H1 (cell line): Measurements from ENCODE around the gene KCND3. TPM values are rescaled to one million over a fixed set of nuclear protein-coding genes. Genes with fewer than 3 reads are reported as not detected.

Experiments used
- CTCF ChIA-PET: fragments of 300-600 bp; sonication (Branson Sonifier 250); formaldehyde crosslinking; loops from one replicate; lab custom pipeline; 2021; ENCODE audit not compliant: partially characterized antibody; lab: Charles Lee
- POLR2A ChIA-PET: fragments of 300-600 bp; sonication (Branson Sonifier 250); formaldehyde crosslinking; loops from one replicate; lab custom pipeline; 2021; ENCODE audit warnings: inconsistent platforms; ENCODE audit not compliant: partially characterized antibody; lab: Charles Lee
- DNase-seq, 2 experiments: peaks; one replicate each; pipeline versions ENCODE4 v3.0.0 to v3.0.0-alpha.2; 2010 to 2022; ENCODE audit warnings: low spot score in 2 of 2, low read depth in 1 of 2, mixed read lengths in 1 of 2
- FAIRE-seq: peaks from 2 replicates; lab custom pipeline; 2011; peaks lifted over from hg19 to GRCh38; lab: Jason Lieb, UNC
- H2AFZ ChIP-seq: 2 replicates; pipeline ENCODE4 v1.8.1; 2012; ENCODE audit warnings: low read length, inconsistent platforms
- H2AK5ac ChIP-seq: 2 replicates; pipeline ENCODE4 v1.6.1; 2013; ENCODE audit warnings: low read depth, low read length
- H2BK120ac ChIP-seq: replicated peaks from 2 replicates; pipeline ENCODE3; 2013; ENCODE audit warnings: low read depth, low read length, inconsistent platforms
- H2BK12ac ChIP-seq: 2 replicates; pipeline ENCODE4 v1.6.1; 2013; ENCODE audit warnings: low read depth, low read length
- H2BK15ac ChIP-seq: 2 replicates; pipeline ENCODE4 v1.6.1; 2013; ENCODE audit warnings: low read length
- H2BK20ac ChIP-seq: 2 replicates; pipeline ENCODE4 v1.6.1; 2013; ENCODE audit warnings: low read length
- H2BK5ac ChIP-seq: 2 replicates; pipeline ENCODE4 v1.6.1; 2013; ENCODE audit warnings: low read depth, low read length
- H3K14ac ChIP-seq: 2 replicates; pipeline ENCODE4 v1.6.1; 2013; ENCODE audit warnings: inconsistent platforms; ENCODE audit not compliant: insufficient read length
- H3K18ac ChIP-seq: 2 replicates; pipeline ENCODE4 v1.6.1; 2013; ENCODE audit warnings: low read length; ENCODE audit errors: extremely low read depth
- H3K23ac ChIP-seq: 2 replicates; pipeline ENCODE4 v1.6.1; 2013; ENCODE audit warnings: inconsistent platforms; ENCODE audit not compliant: insufficient read length
- H3K23me2 ChIP-seq: 2 replicates; pipeline ENCODE4 v1.6.1; 2013; ENCODE audit warnings: low read depth, low read length
- H3K27ac ChIP-seq: 2 replicates; pipeline ENCODE4 v1.6.1; 2011; ENCODE audit warnings: low read depth, low read length, inconsistent platforms
- H3K27me3 ChIP-seq, 4 experiments: replicated peaks in 1 of 4; 1 replicate in 1 of 4; 2 replicates in 3 of 4; pipeline versions ENCODE4 v1.6.1 to v1.8.1; 2011 to 2013; ENCODE audit warnings: low read length in 3 of 4, mild to moderate bottlenecking in 3 of 4, inconsistent platforms in 2 of 4, mixed read lengths in 2 of 4, moderate library complexity in 1 of 4; ENCODE audit not compliant: control insufficient read depth in 3 of 4, insufficient read depth in 3 of 4; ENCODE audit errors: extremely low read depth in 1 of 4
- H3K36me3 ChIP-seq, 4 experiments: 2 replicates each; pipeline versions ENCODE4 v1.6.1 to v1.8.1; 2011 to 2013; ENCODE audit warnings: mild to moderate bottlenecking in 4 of 4, low read length in 3 of 4, moderate library complexity in 2 of 4, control low read depth in 1 of 4, inconsistent platforms in 1 of 4; ENCODE audit not compliant: insufficient read depth in 4 of 4, control insufficient read depth in 2 of 4
- H3K4ac ChIP-seq: replicated peaks from 2 replicates; pipeline ENCODE3; 2013; ENCODE audit warnings: low read length, low read depth, mixed read lengths, inconsistent platforms; ENCODE audit not compliant: insufficient read length
- H3K4me1 ChIP-seq, 4 experiments: replicated peaks in 1 of 4; 1 replicate in 1 of 4; 2 replicates in 3 of 4; pipeline versions ENCODE4 v1.6.1 to v1.8.1; 2011 to 2013; ENCODE audit warnings: low read length in 3 of 4, inconsistent platforms in 2 of 4, mixed read lengths in 1 of 4; ENCODE audit not compliant: insufficient read depth in 4 of 4, control insufficient read depth in 3 of 4
- H3K4me2 ChIP-seq, 2 experiments: 2 replicates each; pipeline versions ENCODE4 v1.6.1 to v1.8.1; 2011 to 2013; ENCODE audit warnings: low read depth in 2 of 2, low read length in 2 of 2, control low read depth in 1 of 2, inconsistent platforms in 1 of 2, mild to moderate bottlenecking in 1 of 2; ENCODE audit not compliant: insufficient read depth in 1 of 2
- H3K4me3 ChIP-seq, 4 experiments: fragments of 200-600, 300-600 bp in 1 of 4; sonication (generic), shearing (Covaris generic), sonication (Bioruptor Twin) in 1 of 4; 2 replicates each; pipeline versions ENCODE4 v1.5.1 to v1.8.1; 2011 to 2016; ENCODE audit warnings: low read length in 4 of 4, low read depth in 3 of 4, control low read depth in 2 of 4, inconsistent platforms in 2 of 4, mild to moderate bottlenecking in 2 of 4, mixed read lengths in 1 of 4, moderate library complexity in 1 of 4; ENCODE audit not compliant: insufficient read depth in 2 of 4; ENCODE audit errors: extremely low read depth in 1 of 4
- H3K56ac ChIP-seq: replicated peaks from 2 replicates; pipeline ENCODE3; 2013; ENCODE audit warnings: low read depth, mild to moderate bottlenecking, mixed read lengths, low read length, inconsistent platforms; ENCODE audit not compliant: insufficient read length
- H3K79me1 ChIP-seq: 2 replicates; pipeline ENCODE4 v1.6.1; 2013; ENCODE audit warnings: low read depth, low read length, control low read depth
- H3K79me2 ChIP-seq, 2 experiments: 2 replicates each; pipeline versions ENCODE4 v1.6.1 to v1.8.1; 2012 to 2013; ENCODE audit warnings: low read length in 2 of 2, mild to moderate bottlenecking in 2 of 2, inconsistent platforms in 1 of 2; ENCODE audit not compliant: insufficient read depth in 2 of 2, control insufficient read depth in 1 of 2
- H3K9ac ChIP-seq, 4 experiments: replicated peaks in 1 of 4; 1 replicate in 1 of 4; 2 replicates in 3 of 4; pipeline versions ENCODE4 v1.6.1 to v1.8.1; 2011 to 2013; ENCODE audit warnings: low read depth in 3 of 4, low read length in 3 of 4, control low read depth in 2 of 4, mild to moderate bottlenecking in 2 of 4, moderate library complexity in 2 of 4, inconsistent platforms in 1 of 4; ENCODE audit errors: extremely low read depth in 1 of 4
- H3K9me3 ChIP-seq, 2 experiments: 2 replicates each; pipeline versions ENCODE4 v1.6.1 to v1.8.1; 2012 to 2013; ENCODE audit warnings: mild to moderate bottlenecking in 2 of 2, moderate library complexity in 2 of 2, control low read depth in 1 of 2, inconsistent platforms in 1 of 2, low read depth in 1 of 2, low read length in 1 of 2, mixed read lengths in 1 of 2; ENCODE audit not compliant: insufficient read depth in 2 of 2
- H4K20me1 ChIP-seq, 2 experiments: replicated peaks in 1 of 2; 2 replicates each; pipeline versions ENCODE3 to v1.8.1; 2011 to 2013; ENCODE audit warnings: inconsistent platforms in 2 of 2, low read length in 2 of 2, mild to moderate bottlenecking in 1 of 2; ENCODE audit not compliant: insufficient read depth in 2 of 2, control insufficient read depth in 1 of 2
- H4K5ac ChIP-seq: 2 replicates; pipeline ENCODE4 v1.6.1; 2013; ENCODE audit warnings: low read length, low read depth, mixed read lengths, inconsistent platforms; ENCODE audit not compliant: insufficient read length
- H4K8ac ChIP-seq: 2 replicates; pipeline ENCODE4 v1.8.0; 2013; ENCODE audit warnings: mild to moderate bottlenecking, moderate library complexity, low read length, inconsistent platforms; ENCODE audit not compliant: insufficient read depth; ENCODE audit errors: extremely low read depth
- H4K91ac ChIP-seq: replicated peaks from 2 replicates; pipeline ENCODE3; 2013; ENCODE audit warnings: low read length, mixed read lengths, inconsistent platforms; ENCODE audit not compliant: insufficient read length
- BACH1 ChIP-seq: IDR thresholded peaks from 2 replicates; pipeline ENCODE4 v1.6.1; 2012; ENCODE audit warnings: low read length, improper control_type of control experiment
- BRCA1 ChIP-seq: IDR thresholded peaks from 2 replicates; pipeline ENCODE4 v1.6.1; 2012; ENCODE audit warnings: low read depth, low read length, improper control_type of control experiment
- CHD1 ChIP-seq: IDR thresholded peaks from 2 replicates; pipeline ENCODE4 v1.6.1; 2012; ENCODE audit warnings: low read depth, low read length, improper control_type of control experiment
- CTBP2 ChIP-seq: IDR thresholded peaks from 2 replicates; pipeline ENCODE4 v1.7.0; 2011; ENCODE audit warnings: borderline replicate concordance, mild to moderate bottlenecking, moderate library complexity, mixed read lengths, low read length; ENCODE audit not compliant: insufficient read depth, insufficient read length
- JUN ChIP-seq: IDR thresholded peaks from 2 replicates; pipeline ENCODE4 v1.6.1; 2011; ENCODE audit warnings: low read depth, mild to moderate bottlenecking, improper control_type of control experiment, low read length
- KDM4A ChIP-seq: IDR thresholded peaks from one replicate; pipeline ENCODE4 v1.7.1; 2012; ENCODE audit warnings: low read depth, mild to moderate bottlenecking, moderate library complexity, low read length, inconsistent platforms; ENCODE audit not compliant: severe bottlenecking
- KDM5A ChIP-seq: fragments of 200-600 bp; IDR thresholded peaks from 2 replicates; pipeline ENCODE4 v1.7.1; 2012; ENCODE audit warnings: mild to moderate bottlenecking, low read length, inconsistent platforms, mixed read lengths
- MAFK ChIP-seq: IDR thresholded peaks from 2 replicates; pipeline ENCODE4 v1.6.1; 2012; ENCODE audit warnings: low read depth, mild to moderate bottlenecking, improper control_type of control experiment, low read length
- NANOG ChIP-seq: IDR thresholded peaks from 2 replicates; pipeline ENCODE4 v1.6.1; 2011; ENCODE audit warnings: low read length, low read depth, mild to moderate bottlenecking, inconsistent platforms; ENCODE audit not compliant: insufficient read depth, poor library complexity, severe bottlenecking
- POLR2A ChIP-seq, 2 experiments: IDR thresholded peaks; 1 replicate in 1 of 2; 2 replicates in 1 of 2; pipeline ENCODE4 v1.6.1; 2011; ENCODE audit warnings: low read depth in 2 of 2, low read length in 2 of 2, mild to moderate bottlenecking in 2 of 2; ENCODE audit errors: control extremely low read depth in 1 of 2
- RAD21 ChIP-seq, 2 experiments: IDR thresholded peaks in 1 of 2; conservative IDR thresholded peaks in 1 of 2; 2 replicates each; pipeline ENCODE4 v1.6.1; 2011; ENCODE audit warnings: low read depth in 2 of 2, low read length in 2 of 2, improper control_type of control experiment in 1 of 2, inconsistent platforms in 1 of 2, mild to moderate bottlenecking in 1 of 2, moderate library complexity in 1 of 2
- RBBP5 ChIP-seq: IDR thresholded peaks from 2 replicates; pipeline ENCODE4 v1.7.1; 2012; ENCODE audit warnings: low read depth, mild to moderate bottlenecking, inconsistent platforms, low read length, moderate library complexity, borderline replicate concordance
- USF2 ChIP-seq: IDR thresholded peaks from 2 replicates; pipeline ENCODE4 v1.6.1; 2011; ENCODE audit warnings: low read length, improper control_type of control experiment
- WGBS, 2 experiments: shearing (Covaris generic) in 1 of 2; methylation state at CpG; one replicate each; pipeline versions ENCODE4 v1.1.6 to v1.1.7; 2013 to 2015; ENCODE audit warnings: low lambda C conversion rate in 2 of 2, mixed read lengths in 2 of 2, inconsistent platforms in 1 of 2, low coverage in 1 of 2, missing lambda C conversion rate in 1 of 2; ENCODE audit not compliant: insufficient replicate concordance in 2 of 2, insufficient coverage in 1 of 2, insufficient read length in 1 of 2; ENCODE audit errors: extremely low coverage in 1 of 2, missing lambda C conversion rate in 1 of 2; 5-methylcytosine and 5-hydroxymethylcytosine counted together
- polyA plus RNA-seq, 7 experiments: library from polyadenylated mRNA; depleted of rRNA in 3 of 7; stranded (reverse) in 5 of 7; unstranded in 2 of 7; fragments of >200 nt in 5 of 7; fragments of 200-250 nt in 2 of 7; gene quantifications; 1 replicate in 5 of 7; 2 replicates in 1 of 7; 4 replicates in 1 of 7; pipeline versions ENCODE4 v1.2.1 to v1.2.3, GENCODE V29; 2011 to 2013; ENCODE audit warnings: missing spikeins in 2 of 7, mixed read lengths in 2 of 7
- total RNA-seq: library from RNA; stranded (reverse); fragmentation: NEBNext Ultra II Directional; extraction: Animal tissue kit (Norgen Biotek cat#: 25700); gene quantifications from 2 replicates; pipeline ENCODE4 v1.2.1, GENCODE V29; 2021

The KCND3 gene
- total and polyA plus RNA-seq, 2 of the 8 experiments (the other 6 are each of a cell fraction or from before 2014, with no cell fraction given) = 0.14 to 0.48 TPM

DNA sequence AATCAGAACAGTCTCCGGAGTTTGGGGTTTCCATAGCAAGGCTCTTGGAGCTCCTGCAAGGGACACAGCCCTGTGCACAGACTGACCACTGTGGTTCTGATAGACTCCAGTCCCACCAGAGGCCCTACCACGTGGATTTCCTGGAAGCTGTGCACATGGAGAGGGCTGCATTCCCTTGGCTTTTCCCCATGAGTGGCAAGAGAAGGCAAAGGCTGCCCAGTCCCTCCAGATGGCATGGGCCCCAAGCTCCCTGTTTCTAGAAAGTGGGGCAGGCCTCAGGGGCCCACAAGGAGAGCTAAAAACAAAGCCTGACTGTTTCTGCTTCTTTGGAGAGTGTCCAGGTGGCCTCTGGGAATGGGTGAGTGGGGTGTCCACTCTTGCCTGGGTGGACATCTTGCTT lies 146.3 kb downstream of the KCND3 start:
- H4K8ac ChIP-seq = no peak overlapping the region
- no peak for TF ChIP-seq RBBP5
- TF ChIP-seq KDM5A = no peak
- no peak for TF ChIP-seq USF2
- TF ChIP-seq MAFK = no peak
- TF ChIP-seq KDM4A = no peak
- TF ChIP-seq BRCA1 = no peak
- no peak for TF ChIP-seq BACH1
- TF ChIP-seq NANOG = no peak
- TF ChIP-seq JUN = no peak
- TF ChIP-seq RAD21 (IDR thresholded peaks at IDR 0.05 in 1 of 2, conservative IDR thresholded peaks at IDR 0.05 in 1 of 2; ENCODE audit: low read depth in 2 of 2, low read length in 2 of 2) = no peak
- no peak for TF ChIP-seq CTBP2
- no peak for TF ChIP-seq POLR2A (IDR thresholded peaks at IDR 0.05; ENCODE audit: control extremely low read depth in 1 of 2, low read depth in 2 of 2, low read length in 2 of 2)
- no peak for TF ChIP-seq CHD1

More for the DNA sequence above, 146.3 kb downstream of the KCND3 start:
- Histone ChIP-seq H2AFZ (no peak overlapping the region), H4K5ac (no peak overlapping the region), H3K36me3 (no peaks in the 10 kb centered on the region), H4K91ac (no peak overlapping the region), H2BK15ac (no peak overlapping the region), H3K79me2 (no peaks in the 10 kb centered on the region), H2AK5ac (no peak overlapping the region), H2BK5ac (no peak overlapping the region), H3K56ac (no peak overlapping the region), H2BK12ac (no peak overlapping the region), H3K4me1 (no peaks in the 10 kb centered on the region), H3K27ac (no peak overlapping the region), H3K23ac (no peak overlapping the region), H3K79me1 (no peaks in the 10 kb centered on the region), H3K18ac (no peak overlapping the region), H3K9ac (no peak overlapping the region), H3K4me3 (no peak overlapping the region), H3K4me2 (no peak overlapping the region), H2BK20ac (no peak overlapping the region), H2BK120ac (no peak overlapping the region), H3K27me3 (no peaks in the 10 kb centered on the region), H4K20me1 (no peaks in the 10 kb centered on the region), H3K23me2 (no peaks in the 10 kb centered on the region), H3K4ac (no peak overlapping the region), H3K14ac (no peak overlapping the region), H3K9me3 (no peaks in the 10 kb centered on the region)
- no peak for DNase-seq
- no peak for FAIRE-seq
- CTCF ChIA-PET = interaction anchor here (0.6 to 1.2 kb wide), 3 partner anchors 9 to 137 kb away, joined by 3 to 4 read pairs (median 3); no protein-coding TSS in a partner anchor
- WGBS, 2 experiments = 63% methylated on average over 2 of the region's 2 CpGs; no CpG with 5 or more reads in 1 of the 2 experiments
- POLR2A ChIA-PET = interaction anchor here (1.0 kb wide), 1 partner anchor 8 kb away, joined by 3 read pairs; no protein-coding TSS in a partner anchor
